Ascending aorta (tissue), 2 donors: ENCODE results near the gene CNGB1. TPM values are rescaled to one million over a fixed set of nuclear protein-coding genes. Genes with fewer than 3 reads are reported as not detected.

Source experiments
- DNase-seq, 2 donors: peaks; one replicate each; pipeline ENCODE4 v3.0.0-alpha.2; 2019; ENCODE audit warnings: low spot score in 2 of 2
- H3K27ac ChIP-seq, 2 donors: fragments of 200-600 bp; sonication (generic); one replicate each; pipeline ENCODE4 v1.5.1; 2016 to 2017; ENCODE audit warnings: mild to moderate bottlenecking in 1 of 2
- H3K27me3 ChIP-seq: fragments of 200-600 bp; sonication (generic); one replicate; pipeline ENCODE4 v1.5.1; 2017
- H3K36me3 ChIP-seq, 2 donors: fragments of 200-600 bp; sonication (generic); one replicate each; pipeline ENCODE4 v1.5.1; 2016
- H3K4me1 ChIP-seq, 2 donors: fragments of 200-600 bp; sonication (generic); one replicate each; pipeline ENCODE4 v1.5.1; 2016 to 2017; ENCODE audit warnings: mild to moderate bottlenecking in 1 of 2
- H3K4me3 ChIP-seq, 2 donors: fragments of 200-600 bp; sonication (generic); one replicate each; pipeline ENCODE4 v1.5.1; 2016 to 2017; ENCODE audit warnings: mild to moderate bottlenecking in 1 of 2
- H3K9me3 ChIP-seq, 2 donors: fragments of 200-600 bp; sonication (generic); one replicate each; pipeline ENCODE4 v1.5.1; 2016
- intact Hi-C: fragments of 100-400 bp; cut with DNase I; formaldehyde crosslinking; loops from one replicate; pipeline ENCODE4 v1.15.1; 2023
- total RNA-seq: library from RNA; depleted of rRNA; stranded (reverse); fragments of >200 nt; gene quantifications from one replicate; pipeline ENCODE4 v1.1.0, GENCODE V29; 2016
- TF ChIP-seq, protein P1 (sequence below), 3 experiments: fragments of 200-600 bp in 2 of 3; fragments of 450-650 bp in 1 of 3; sonication (generic) in 2 of 3; IDR thresholded peaks; one replicate each; pipeline ENCODE4 v1.5.1; 2016 to 2019; ENCODE audit warnings: antibody characterized with exemption in 3 of 3, mild to moderate bottlenecking in 1 of 3, moderate library complexity in 1 of 3

CNGB1 gene
- total RNA-seq, 1 donor from 2014 or later, result not detected

DNA sequence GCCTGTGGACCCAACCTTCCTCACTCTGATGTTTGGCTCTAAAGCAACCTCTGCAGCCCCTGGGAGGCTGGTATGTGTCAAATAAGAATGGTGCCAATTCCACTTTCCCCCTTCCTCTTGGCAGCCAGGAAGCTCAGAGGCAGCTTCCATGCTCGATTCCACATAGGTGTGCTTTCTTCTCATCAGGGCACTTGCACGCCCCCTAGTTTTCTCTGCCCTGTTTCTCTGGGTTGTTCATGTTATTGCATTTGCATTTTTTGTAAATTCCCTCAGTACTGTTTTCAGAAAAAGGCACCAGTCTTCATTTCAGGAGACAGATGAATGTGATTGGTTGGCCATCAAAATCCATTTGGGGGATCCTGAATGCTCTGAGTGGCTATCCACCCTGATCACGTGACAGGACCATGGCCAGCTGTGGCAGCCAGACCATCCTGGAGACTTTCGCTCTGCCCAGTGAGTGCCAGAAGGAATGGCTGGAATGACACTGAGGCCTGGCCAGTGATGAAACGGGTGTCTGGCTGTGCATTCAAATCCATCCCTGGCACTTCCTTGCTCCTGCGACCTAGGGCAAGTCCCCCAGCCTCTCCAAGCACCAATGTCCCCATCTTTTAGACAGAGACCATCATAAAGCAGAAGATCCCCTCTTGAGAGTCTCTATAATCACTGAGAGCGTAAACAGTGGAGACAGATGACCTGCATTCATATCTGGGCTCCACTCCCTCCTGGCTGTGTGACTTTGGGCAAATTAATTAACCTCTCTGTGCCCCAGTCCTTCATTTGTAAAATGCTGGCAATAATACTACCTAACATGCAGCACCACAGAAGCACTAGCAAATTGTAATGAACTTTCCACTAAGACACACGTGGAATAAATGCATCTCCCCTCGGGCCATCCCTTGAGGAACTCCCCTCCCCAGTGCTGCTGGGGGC lies 56.4 kb downstream of the CNGB1 start:
- Histone ChIP-seq H3K4me3 (no peak overlapping the region), H3K4me1 (no peaks in the 10 kb centered on the region), H3K27me3 (no peaks in the 10 kb centered on the region), H3K36me3 (no peaks in the 10 kb centered on the region), H3K27ac (no peak overlapping the region), H3K9me3 (no peaks in the 10 kb centered on the region)
- no peak for DNase-seq
- TF ChIP-seq, protein P1, sequence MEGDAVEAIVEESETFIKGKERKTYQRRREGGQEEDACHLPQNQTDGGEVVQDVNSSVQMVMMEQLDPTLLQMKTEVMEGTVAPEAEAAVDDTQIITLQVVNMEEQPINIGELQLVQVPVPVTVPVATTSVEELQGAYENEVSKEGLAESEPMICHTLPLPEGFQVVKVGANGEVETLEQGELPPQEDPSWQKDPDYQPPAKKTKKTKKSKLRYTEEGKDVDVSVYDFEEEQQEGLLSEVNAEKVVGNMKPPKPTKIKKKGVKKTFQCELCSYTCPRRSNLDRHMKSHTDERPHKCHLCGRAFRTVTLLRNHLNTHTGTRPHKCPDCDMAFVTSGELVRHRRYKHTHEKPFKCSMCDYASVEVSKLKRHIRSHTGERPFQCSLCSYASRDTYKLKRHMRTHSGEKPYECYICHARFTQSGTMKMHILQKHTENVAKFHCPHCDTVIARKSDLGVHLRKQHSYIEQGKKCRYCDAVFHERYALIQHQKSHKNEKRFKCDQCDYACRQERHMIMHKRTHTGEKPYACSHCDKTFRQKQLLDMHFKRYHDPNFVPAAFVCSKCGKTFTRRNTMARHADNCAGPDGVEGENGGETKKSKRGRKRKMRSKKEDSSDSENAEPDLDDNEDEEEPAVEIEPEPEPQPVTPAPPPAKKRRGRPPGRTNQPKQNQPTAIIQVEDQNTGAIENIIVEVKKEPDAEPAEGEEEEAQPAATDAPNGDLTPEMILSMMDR (IDR thresholded peaks at IDR 0.05), result no peak
- intact Hi-C loops, result no loop called here

DNA sequence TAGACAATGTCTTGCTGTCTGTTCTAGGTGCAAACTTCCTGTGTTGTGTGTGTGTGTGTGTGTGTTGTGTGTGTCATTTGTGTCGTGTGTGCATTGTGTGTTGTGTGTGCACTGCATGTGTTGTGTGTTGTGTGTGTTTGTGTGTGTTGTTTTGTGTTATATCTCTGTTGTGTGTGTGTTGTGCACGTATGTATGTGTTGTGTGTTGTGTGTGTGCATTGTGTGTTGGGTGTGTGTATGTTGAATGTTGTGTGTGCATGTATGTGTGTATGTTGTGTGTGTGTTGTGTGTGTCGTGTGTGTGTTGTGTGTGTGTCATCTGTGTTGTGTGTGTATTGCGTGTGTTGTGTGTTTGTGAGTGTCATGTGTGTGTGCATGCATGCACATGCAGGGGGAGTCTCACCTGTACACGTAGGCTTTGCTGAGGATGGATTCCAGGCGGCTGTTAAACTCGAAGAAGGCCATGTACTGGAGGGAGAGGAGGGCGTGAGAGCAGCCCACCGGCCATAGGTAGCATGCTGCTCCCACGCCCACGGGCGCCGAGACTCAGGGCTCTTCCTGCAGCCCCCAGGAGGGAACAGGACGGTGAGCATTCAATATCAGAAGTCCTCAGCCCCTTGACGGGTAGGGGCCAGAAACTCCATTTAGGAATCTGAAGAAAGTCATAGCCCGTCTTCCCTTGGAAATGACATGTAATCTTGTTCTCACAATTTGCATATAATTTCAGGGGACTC lies 58.2 kb downstream of the CNGB1 start:
- no peak overlapping the region for H3K27ac ChIP-seq
- no peaks in the 10 kb centered on the region for H3K27me3 ChIP-seq
- TF ChIP-seq, protein P1 (IDR thresholded peaks at IDR 0.05), result no peak
- no peaks in the 10 kb centered on the region for H3K4me1 ChIP-seq
- no peak for DNase-seq
- H3K4me3 ChIP-seq, result no peak overlapping the region
- no peaks in the 10 kb centered on the region for H3K36me3 ChIP-seq
- no peaks in the 10 kb centered on the region for H3K9me3 ChIP-seq
- intact Hi-C loops, result no loop called here

GRCh38 chr16:57911743-57912142 lies 59.2 kb downstream of the CNGB1 start:
- TF ChIP-seq, protein P1 (IDR thresholded peaks at IDR 0.05), result no peak
- DNase-seq, result no peak
- Histone ChIP-seq H3K27ac (no peak overlapping the region), H3K9me3 (no peaks in the 10 kb centered on the region), H3K36me3 (no peaks in the 10 kb centered on the region), H3K4me1 (no peaks in the 10 kb centered on the region), H3K27me3 (no peaks in the 10 kb centered on the region), H3K4me3 (no peak overlapping the region)
- intact Hi-C loops, result no loop called here

DNA sequence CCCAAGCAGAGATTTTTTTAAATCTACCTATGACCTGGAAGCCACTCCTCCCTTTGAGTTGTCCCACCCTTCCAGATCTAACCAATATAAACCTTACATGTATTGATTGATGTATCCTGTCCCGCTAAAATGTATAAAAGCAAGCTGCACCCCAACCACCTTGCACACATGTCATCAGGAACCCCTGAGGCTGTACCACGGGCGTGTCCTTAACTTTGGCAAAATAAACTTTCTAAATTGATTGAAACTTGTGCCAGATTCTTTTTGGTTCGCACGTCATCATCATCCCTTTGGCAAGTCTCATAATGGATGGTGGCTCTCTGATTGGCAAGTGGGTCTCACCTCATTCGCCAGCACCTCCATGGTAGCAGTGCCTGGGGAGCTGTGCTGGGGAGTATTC lies 60.2 kb downstream of the CNGB1 start:
- DNase-seq, result no peak
- TF ChIP-seq, protein P1 (IDR thresholded peaks at IDR 0.05), result no peak
- Histone ChIP-seq H3K9me3 (no peaks in the 10 kb centered on the region), H3K4me1 (no peaks in the 10 kb centered on the region), H3K4me3 (no peak overlapping the region), H3K27me3 (no peaks in the 10 kb centered on the region), H3K27ac (no peak overlapping the region), H3K36me3 (no peaks in the 10 kb centered on the region)
- intact Hi-C loops, result no loop called here

DNA sequence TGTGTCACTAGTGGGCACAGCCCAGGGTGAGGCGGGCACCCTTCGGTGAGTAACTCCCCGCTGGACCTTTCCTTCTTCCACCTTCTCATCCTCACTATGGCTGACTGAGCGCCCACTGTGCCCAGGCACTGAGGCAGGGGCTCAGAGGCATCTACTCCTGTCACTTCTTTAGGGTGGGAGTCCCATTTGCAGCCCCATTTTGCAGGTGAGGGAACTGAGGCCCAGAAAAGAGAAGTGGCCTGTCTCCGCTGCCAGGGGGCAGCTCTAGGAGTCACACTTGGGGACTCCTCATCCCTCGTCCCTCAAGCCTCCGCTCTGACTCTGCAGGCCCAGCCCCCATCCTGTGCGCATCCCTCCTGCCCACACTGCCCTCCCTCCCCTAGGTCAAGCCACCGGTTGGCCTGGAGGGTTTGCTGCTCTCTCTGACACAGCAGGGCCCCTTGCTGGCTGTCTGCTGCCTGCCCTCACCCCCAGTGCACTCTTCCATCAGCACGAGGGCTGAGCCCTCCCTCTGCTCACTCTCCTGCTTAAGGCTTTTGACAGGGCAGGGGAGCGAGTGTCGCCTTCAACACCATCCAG lies 62.4 kb downstream of the CNGB1 start:
- DNase-seq, result no peak
- no peak overlapping the region for H3K4me3 ChIP-seq
- no peaks in the 10 kb centered on the region for H3K9me3 ChIP-seq
- intact Hi-C loops, result no loop called here
- no peaks in the 10 kb centered on the region for H3K27me3 ChIP-seq
- no peaks in the 10 kb centered on the region for H3K36me3 ChIP-seq
- H3K4me1 ChIP-seq, result no peaks in the 10 kb centered on the region
- H3K27ac ChIP-seq, result no peak overlapping the region
- TF ChIP-seq, protein P1 (IDR thresholded peaks at IDR 0.05), result no peak
